Activated CD8-positive, alpha-beta memory T cell treated with anti-CD3 and anti-CD28 coated beads, Interleukin-2, amount 50 U/mL, for 1 hour (primary cell): ENCODE results near the gene CACNA1B.
"Not testable (repeated sequence)": the region's sequence is repeated elsewhere in the genome, so short reads cannot be mapped to it uniquely, and the experiment has no call there.

ENCODE experiments used
- DNase-seq: peaks from one replicate; pipeline ENCODE4 v3.0.0-alpha.2; 2020; ENCODE audit errors: extremely low read depth

Gene CACNA1B

DNA sequence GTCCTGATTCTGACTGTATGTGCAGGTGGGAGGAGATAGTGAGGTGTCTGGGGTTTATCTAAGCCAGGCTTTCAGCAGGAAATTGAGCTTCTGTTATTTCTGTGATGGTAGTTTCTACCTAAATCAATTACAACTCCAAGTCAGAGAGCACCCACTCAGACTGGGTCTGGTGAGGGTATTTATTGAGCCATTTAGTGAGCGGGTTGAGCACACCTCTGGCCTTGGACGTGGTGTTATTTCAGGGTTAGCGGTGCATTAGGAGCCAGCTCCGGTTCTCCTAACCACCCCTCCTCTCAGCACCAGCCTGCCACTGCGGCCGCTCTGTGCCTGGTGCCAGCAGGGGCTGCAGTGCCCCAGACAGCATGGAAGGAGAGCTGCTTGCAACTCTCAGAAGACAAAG, 238.9 kb downstream of the CACNA1B start:
- no peak for DNase-seq

DNA sequence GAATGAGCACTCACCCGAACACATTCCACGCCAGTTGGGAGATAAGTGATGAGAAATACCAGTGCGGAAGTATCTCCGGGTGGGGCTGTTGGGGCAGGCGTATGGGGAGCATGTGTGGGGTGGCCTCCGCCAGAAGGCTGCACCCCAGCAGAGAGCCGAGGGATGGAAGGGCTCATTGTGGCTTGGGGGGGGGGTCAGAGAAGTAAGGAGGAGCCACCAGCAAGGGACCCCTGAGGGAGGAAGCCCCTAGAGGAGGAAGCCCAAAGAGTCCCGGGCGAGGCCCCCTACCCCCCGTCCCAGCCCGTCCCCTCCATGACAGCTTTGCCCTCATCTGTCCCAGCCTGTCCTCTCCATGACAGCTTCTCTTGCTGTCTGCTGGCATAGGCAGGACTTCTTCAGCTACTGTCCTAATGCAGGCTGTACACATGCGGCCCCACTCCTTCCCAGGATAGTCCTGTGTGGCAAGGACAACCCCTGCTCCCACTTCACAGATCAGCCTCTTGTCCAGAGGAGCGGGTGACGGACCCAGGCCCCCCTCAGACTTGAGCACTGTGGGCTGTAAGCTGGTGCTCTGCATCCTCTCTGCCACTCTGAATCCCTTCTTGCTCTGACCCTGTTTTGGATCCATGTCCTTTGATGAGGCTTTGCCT, 239.6 kb downstream of the CACNA1B start:
- DNase-seq = no peak

DNA sequence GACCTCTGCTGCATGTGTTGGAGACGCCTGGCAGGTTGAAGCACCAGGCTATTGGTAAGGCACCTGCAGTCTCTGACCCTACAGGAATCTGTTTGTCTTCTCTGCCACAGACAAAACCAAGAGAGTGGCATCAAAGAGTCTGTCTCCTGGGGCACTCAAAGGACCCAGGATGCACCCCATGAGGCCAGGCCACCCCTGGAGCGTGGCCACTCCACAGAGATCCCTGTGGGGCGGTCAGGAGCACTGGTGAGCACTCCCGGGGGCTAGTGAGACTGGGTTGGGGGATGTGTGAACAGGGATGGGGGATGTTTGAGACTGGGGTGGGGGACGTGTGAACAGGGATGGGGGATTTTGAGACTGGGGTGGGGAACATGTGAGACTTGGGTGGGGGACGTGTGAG, 240.3 kb downstream of the CACNA1B start:
- no peak for DNase-seq

DNA sequence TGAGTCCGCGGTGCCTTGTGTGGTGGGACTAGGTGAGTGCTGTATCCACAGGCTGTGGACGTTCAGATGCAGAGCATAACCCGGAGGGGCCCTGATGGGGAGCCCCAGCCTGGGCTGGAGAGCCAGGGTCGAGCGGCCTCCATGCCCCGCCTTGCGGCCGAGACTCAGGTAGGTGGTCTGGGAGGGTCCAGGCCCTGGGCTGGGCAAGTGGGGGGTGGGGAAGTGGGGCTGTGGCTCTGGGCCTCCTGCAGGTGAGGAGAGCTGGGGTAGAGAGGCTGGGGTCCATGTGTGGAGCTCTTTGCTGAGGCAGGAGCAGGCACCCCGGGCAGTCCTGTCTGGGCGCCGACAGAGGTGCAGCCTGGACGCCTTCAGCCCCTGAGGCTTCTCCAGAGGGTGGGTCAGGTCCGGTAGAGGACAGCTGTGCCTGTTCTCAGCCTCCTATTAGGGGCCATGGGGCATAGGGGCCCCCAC, 241.1 kb downstream of the CACNA1B start:
- no peak for DNase-seq

DNA sequence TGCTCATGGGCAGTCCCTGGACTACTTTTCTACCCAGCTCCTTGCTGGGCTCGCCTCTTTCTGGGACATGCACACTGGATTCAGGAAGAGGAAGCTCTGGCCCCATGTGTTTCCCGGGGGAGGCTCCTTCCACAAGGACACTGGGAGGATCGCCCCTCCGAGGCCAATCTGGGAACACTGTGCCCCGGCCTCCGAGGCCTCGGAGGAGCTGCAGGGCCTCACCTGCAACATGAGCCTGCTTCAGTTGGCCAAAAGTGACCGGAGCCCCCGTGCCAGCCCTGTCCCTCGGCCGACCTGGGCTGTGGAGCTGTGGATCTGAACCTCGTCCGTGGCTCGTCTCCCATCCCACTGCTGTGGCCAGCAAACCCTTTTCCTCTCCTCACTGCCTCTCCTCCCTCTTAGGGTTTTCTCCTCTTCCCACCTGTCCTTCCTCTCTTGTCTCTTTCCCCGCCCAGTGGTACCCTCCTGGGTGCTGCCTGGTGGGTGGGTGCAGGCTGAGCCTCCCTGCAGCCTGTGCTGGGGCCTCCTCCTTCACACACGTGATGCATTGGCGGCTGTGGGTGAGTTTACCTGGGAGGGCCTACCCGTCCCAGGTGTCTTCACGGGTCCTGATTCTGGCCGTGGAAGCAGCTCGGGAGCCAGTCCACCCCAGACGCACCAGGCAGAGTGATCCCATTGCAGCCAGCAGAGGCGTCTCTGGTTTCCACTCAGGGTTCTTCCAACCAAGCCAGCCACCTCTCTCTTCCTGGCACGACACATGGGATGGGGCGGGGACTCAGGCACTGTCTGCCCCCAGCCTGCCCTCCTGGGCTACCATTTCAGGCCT, 241.8 kb downstream of the CACNA1B start:
- no peak for DNase-seq

DNA sequence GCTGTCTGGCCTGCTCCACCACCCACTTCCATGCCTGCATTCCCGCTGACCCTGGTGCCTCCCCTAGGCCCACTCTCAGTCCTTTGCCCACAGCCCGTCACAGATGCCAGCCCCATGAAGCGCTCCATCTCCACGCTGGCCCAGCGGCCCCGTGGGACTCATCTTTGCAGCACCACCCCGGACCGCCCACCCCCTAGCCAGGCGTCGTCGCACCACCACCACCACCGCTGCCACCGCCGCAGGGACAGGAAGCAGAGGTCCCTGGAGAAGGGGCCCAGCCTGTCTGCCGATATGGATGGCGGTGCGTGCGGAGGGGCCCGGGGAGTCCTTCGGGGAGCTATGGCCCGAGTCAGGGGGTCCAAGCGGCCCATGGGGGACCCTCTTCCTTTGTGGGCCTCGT, 242.5 kb downstream of the CACNA1B start:
- DNase-seq = no peak

DNA sequence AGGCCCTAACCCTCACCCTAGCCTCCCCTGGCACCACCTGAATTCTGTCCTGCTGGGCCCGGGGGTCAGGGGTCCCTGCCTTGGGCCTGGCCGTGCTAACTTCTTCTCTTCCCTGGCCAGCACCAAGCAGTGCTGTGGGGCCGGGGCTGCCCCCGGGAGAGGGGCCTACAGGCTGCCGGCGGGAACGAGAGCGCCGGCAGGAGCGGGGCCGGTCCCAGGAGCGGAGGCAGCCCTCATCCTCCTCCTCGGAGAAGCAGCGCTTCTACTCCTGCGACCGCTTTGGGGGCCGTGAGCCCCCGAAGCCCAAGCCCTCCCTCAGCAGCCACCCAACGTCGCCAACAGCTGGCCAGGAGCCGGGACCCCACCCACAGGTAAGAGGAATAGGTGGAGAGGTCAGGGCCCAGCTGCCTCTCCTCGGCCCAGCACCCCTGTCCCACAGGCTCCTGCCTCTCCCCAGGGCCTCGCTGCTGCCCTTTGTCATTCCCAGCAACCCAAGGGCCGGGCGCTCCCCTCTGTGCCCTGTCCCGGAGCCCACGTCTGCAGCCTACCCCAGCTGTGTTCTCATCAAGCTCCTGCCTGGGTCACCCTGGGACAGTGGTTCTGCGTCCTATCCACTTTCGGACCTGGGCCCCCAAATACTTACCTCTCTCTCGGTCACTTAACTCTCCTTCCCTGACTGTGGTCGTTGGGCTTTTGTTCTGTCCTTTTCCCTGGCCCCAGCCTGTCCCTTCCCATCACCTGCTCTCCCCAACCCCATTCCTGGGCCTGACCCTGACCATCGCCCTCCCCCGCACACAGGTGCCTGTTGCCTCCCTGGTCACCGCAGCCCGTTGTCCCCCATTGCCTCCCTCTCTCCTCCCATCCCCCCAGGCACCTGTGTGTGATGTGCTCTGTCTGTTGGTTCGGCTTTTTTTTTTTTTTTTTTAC, 243.2 kb downstream of the CACNA1B start:
- no peak for DNase-seq

DNA sequence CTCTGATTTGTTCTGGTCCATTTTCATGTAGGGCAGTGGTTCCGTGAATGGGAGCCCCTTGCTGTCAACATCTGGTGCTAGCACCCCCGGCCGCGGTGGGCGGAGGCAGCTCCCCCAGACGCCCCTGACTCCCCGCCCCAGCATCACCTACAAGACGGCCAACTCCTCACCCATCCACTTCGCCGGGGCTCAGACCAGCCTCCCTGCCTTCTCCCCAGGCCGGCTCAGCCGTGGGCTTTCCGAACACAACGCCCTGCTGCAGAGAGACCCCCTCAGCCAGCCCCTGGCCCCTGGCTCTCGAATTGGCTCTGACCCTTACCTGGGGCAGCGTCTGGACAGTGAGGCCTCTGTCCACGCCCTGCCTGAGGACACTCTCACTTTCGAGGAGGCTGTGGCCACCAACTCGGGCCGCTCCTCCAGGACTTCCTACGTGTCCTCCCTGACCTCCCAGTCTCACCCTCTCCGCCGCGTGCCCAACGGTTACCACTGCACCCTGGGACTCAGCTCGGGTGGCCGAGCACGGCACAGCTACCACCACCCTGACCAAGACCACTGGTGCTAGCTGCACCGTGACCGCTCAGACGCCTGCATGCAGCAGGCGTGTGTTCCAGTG, 244.0 kb downstream of the CACNA1B start:
- DNase-seq = no peak

DNA sequence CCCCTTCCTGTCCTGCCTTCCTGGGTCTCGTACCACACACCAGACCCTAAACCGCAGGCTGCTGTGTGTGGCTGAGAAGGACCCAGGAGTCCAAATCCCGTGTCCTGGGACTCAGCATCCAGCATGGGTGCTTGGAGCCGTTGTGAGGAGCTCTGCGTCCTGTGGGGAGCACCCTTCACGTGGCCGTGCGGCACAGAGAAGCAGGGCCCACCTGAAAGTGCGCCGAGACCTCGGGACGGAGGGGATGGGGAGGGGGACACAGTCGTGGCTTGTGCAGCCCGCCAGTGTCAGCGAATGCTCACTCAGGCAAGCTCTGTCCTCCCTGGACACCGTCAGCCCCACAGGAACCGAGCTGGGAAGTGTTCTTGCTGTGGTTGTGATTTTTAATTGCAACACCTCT, 244.6 kb downstream of the CACNA1B start:
- DNase-seq = no peak

DNA sequence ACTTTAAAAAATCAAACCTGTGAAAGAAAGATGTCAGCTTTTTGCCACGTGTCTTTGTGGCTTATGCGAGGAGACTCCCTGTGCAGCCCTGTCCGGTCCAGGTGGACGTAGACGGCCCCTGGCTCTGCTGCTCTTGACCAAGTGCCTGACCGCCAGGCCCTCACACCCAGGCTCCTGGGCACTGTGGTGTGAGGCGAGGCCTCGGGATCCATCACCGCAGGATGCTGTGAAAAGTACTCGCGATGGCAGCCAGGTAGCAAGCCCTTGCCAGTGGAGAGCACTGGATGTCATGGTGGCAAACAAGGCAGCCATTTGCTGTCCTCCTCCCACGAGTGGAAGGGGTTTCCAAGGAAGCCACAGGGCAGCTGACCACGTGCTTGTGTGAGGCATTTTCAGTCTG, 245.1 kb downstream of the CACNA1B start:
- DNase-seq = no peak

DNA sequence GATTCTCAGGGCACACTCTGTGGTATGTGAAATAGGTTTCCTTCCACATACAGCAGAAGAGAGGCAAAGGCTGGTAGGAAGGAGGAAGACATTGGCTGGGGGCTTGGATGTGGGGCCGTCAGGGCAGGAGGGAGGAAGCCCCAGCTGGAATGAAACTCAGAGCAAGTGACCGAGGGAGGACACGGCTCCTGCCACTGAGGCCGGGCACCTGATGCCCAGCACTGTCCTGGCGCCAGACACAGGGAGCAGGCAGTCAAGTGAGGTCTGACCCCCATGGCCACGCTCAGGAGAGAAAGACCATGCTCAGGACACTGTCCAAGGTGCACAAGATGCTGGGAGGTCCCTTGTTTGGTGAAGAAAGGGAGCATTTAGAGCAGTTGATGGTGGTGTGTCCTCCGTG, 245.5 kb downstream of the CACNA1B start:
- no peak for DNase-seq

DNA sequence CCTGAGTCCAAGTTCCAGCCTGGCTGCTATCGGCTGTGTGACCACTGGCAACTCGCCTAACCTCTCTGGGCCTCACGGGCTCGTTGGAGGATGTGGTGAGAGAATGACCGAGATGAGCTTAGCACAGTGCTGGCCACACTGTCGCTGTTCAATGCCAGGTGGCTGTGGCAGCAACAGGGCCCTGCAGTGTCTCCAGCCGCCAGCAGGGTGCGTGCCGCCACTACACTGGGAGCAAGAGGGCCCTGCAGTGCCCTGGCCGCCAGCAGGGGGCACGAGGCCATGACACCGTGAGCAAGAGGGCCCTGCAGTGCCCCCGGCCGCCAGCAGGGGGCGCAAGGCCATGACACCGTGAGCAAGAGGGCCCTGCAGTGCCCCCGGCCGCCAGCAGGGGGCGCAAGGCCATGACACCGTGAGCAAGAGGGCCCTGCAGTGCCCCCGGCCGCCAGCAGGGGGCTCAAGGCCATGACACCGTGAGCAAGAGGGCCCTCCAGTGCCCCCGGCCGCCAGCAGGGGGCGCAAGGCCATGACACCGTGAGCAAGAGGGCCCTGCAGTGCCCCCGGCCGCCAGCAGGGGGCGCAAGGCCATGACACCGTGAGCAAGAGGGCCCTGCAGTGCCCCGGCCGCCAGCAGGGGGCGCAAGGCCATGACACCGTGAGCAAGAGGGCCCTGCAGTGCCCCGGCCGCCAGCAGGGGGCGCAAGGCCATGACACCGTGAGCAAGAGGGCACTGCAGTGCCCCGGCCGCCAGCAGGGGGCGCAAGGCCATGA, 248.7 kb downstream of the CACNA1B start:
- not testable (repeated sequence) for DNase-seq

DNA sequence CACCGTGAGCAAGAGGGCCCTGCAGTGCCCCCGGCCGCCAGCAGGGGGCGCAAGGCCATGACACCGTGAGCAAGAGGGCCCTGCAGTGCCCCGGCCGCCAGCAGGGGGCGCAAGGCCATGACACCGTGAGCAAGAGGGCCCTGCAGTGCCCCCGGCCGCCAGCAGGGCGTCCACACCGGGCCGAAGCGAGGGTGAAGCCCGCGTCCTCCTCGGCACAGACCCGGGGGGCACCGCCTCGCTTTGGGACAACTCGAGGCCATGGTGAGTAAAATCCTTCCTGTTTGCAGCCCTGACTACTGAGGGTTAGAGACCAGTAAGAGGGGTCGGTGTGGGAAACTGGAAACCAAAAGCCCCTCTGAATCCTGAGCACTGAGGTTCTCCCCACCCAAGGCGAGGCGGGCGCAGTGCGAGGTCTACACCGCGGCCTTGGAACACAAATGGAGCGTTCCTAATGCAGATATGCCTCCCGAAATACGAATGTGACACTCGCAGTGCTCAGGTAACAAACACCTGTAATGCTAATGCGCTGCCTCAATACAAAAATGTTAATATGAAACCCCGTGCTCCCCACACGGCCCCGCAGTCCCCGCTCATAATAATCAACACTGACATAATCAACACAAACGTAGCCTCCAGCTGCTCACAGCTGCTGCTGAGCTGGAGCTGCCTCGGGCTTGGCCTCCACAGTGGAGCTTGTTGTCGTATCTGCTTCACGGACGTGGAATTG, 249.4 kb downstream of the CACNA1B start:
- not testable (repeated sequence) for DNase-seq

DNA sequence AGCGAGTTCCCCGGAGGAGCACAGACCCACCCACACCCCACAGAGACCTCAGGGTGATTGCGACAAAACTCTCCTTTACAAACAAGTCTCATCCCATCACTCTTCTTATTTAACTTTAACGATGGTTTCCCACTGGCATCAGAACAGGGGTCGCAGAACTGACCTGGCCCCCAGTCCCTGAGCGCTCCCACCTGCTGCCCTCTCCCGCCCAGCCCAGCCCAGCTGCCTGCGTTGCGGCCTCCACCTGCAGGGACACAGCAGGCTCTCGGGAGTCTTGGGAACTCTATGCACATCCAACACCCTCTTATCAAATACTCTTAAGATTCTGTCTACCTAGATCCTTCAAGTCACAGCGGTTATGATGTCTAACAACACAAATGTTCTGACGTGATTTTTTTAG, 250.4 kb downstream of the CACNA1B start:
- DNase-seq = not testable (repeated sequence)

DNA sequence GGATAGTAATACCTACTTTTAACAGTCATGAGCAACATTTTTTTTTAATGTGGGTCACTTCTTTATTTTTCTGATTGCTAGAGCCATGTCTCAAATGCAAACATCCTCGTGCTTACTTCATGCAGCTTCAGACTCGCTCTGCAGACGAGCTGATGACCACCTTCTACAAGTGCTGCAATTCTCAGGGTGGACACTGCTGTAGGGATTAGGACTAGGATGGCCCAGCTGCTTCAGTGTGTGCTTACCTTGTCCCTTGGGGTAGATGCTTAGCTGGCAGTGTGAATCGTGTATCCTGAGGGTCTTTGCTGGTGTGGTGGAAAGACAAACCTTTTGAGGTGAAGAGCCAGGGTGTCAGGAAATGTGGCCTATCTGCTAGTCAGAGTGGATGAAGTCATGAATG, 251.7 kb downstream of the CACNA1B start:
- DNase-seq = not testable (repeated sequence)

DNA sequence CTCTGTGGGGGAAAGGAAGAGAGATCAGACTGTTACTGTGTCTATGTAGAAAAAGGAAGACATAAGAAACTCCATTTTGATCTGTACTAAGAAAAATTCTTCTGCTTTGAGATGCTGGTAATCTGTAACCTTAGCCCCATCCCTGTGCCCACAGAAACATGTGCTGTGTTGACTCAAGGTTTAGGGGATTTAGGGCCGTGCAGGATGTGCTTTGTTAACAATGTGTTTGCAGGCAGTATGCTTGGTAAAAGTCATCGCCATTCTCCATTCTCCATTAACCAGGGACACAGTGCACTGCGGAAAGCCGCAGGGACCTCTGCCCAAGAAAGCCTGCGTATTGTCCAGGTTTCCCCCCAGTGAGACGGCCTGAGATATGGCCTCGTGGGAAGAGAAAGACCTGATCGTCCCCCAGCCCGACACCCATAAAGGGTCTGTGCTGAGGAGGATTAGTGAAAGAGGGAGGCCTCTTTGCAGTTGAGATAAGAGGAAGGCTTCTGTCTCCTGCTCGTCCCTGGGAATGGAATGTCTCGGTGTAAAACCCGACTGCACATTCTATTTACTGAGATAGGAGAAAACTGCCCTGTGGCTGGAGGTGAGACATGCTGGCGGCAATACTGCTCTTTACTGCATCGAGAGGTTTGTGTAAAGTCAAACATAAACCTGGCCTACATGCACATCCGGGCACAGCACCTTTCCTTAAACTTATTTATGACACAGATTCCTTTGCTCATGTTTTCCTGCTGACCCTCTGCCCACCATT, 255.5 kb downstream of the CACNA1B start:
- DNase-seq = not testable (repeated sequence)

DNA sequence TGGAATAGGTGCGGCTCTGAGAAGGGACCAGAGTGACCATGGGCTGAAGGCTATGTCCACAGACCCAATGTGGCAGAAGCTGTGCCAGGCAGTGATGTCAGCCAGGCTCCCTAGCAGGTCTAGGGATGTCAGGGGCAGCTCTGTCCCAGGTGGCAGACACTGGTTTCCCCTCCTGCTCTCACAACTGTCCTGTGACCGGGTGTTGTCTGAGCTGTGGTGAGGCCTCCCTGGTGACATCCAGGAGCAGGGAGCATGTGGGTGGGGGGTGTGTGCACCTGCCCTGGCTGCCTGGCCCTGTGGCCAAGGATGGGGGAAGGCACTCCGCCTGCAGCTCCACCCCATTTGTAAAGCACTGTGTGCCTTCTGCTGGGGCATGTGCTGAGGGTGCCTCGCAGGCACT, 257.0 kb downstream of the CACNA1B start:
- DNase-seq = not testable (repeated sequence)

DNA sequence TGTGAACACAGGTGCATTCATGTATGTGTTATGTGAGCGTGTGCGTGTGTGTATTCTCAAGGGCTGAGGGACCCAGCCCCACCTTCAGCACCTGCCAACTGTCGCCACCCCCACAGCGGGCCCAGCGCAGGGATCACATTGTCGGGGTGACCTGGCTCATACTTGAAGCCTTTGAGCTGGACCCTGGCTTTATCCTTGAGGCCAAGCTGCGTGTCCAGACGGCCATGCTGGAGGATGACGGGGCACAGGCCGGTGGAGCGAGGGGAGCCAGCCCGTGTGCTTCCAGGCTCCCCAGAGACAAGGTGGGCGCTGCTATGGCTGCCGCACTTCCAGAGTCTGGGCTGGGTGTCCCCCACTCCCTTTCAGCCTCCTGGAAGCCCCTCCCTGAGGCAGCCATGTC, 261.5 kb downstream of the CACNA1B start:
- not testable (repeated sequence) for DNase-seq

DNA sequence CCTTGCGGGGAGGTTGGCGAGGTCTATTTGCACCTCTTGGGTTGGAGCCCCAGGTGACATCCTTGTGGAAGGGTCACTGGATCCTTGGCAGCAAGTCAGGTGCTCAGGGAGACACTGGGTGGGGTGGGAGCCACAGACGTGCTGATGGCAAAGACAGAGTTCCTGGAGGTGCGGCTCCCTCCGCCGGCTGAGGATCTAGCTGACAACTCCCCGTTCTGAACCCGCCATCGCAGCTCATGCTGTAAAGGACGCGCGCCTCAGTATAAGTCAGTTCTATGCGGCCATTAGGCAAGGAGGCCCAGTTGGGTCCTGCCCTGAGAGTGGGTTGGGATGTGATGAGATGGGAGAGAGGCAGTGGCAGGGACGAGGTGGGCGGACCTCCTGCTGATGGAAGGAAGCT, 263.4 kb downstream of the CACNA1B start:
- DNase-seq = not testable (repeated sequence)
